HG02759 (cell line): ENCODE data around the gene MACO1.
"Not testable (repeated sequence)": the region's sequence is repeated elsewhere in the genome, so short reads cannot be mapped to it uniquely, and the experiment has no call there.

Experiments used
- ATAC-seq: cut with Tn5 transposase; IDR thresholded peaks from one replicate; pipeline ENCODE4 v1.9.1; 2021; ENCODE audit warnings: mild to moderate bottlenecking, moderate library complexity; ENCODE audit not compliant: unreplicated experiment

Gene MACO1, protein sequence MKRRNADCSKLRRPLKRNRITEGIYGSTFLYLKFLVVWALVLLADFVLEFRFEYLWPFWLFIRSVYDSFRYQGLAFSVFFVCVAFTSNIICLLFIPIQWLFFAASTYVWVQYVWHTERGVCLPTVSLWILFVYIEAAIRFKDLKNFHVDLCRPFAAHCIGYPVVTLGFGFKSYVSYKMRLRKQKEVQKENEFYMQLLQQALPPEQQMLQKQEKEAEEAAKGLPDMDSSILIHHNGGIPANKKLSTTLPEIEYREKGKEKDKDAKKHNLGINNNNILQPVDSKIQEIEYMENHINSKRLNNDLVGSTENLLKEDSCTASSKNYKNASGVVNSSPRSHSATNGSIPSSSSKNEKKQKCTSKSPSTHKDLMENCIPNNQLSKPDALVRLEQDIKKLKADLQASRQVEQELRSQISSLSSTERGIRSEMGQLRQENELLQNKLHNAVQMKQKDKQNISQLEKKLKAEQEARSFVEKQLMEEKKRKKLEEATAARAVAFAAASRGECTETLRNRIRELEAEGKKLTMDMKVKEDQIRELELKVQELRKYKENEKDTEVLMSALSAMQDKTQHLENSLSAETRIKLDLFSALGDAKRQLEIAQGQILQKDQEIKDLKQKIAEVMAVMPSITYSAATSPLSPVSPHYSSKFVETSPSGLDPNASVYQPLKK

DNA sequence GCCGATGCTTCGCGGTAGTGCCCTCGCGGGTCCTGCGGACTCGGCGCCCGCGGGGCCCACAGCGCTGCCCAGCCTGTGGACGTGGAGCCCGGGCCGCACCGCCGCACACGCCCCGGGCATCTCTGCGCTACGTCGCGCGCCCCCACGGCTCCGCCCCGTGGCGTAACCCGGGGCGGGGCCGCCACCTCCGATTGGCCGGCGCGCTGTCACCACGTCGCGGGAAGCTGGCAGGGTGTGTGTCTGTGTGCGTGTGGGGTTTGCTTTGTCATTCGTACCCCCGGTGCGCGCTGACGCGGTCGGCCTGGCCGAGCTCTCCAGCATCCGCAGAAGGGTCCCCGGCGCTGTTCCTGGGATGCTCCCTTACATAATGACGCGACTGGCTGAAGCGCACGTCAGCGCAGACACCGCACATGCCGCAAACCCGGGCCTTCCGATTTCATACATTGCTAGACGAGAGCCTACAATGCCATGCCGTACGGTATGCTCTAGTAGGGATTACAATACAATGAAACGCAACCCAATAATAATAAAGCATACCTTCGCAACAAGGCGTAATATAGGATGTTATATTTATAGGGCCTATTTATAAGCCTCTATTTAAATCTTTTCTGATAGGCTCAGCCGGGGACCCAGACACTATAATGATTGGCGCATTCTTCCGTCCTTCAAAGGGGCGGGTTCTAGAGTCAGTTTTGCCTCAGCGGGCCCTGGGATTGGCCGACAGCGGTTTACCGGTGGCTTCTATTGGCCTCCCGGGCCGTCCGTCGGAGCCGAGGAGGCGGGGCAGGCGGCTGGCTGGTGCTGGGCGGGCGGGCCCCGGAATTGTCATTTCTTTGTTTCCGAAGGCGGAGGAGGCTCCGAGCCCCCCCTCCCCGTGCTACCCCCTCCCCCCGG lies at the start of gene MACO1:
Gene MACO1 (plus strand): TSS at position 825 of the 894 bp plus-strand sequence. CDS start 202 bp downstream, outside the sequence.
- peak; percentile 86 for ATAC-seq

DNA sequence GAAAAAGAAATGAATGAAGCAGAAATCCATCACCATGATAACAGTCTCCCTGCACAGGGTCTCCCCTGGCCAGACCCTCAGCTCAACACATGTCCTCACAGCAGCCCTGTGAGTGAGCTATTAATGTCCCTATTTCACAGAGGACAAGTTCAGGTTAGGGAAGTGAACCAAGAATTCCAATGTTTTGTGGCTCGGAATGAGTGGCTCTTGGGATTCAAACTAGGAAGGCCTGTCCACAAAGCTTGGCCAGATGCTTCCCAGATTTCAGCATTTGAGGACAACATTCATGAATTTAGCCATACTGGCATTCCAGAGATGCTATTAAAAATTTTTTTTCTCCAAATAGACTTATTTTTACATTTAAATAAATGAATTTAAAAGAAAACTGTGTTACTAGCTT lies 48.2 kb upstream of the MACO1 start:
- ATAC-seq = not testable (repeated sequence)

GRCh38 chr1:25383090-25383489 lies 47.6 kb upstream of the MACO1 start:
- not testable (repeated sequence) for ATAC-seq

GRCh38 chr1:25383875-25384274 lies 46.8 kb upstream of the MACO1 start:
- ATAC-seq = not testable (repeated sequence)

DNA sequence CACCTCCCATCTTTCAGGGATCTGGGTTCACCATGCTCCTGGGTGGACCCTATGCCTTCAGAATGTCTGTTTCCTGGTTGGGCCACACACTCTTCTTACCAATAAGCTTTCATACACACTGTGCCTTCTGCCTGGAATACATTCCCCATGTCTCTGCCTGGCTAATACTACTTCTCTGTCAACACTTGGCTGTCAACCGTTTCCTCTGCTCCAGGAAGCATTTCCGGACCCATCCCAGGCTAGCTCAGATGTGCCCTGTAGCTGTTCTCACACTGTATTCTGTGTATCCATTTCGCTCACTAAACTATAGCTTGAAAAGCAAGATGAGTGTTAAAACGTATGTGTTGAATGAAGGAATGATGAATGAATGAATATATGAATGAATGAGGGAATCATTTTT lies 43.6 kb upstream of the MACO1 start:
- not testable (repeated sequence) for ATAC-seq

GRCh38 chr1:25388691-25389090 lies 42.0 kb upstream of the MACO1 start:
- not testable (repeated sequence) for ATAC-seq

GRCh38 chr1:25389721-25390120 lies 41.0 kb upstream of the MACO1 start:
- not testable (repeated sequence) for ATAC-seq

DNA sequence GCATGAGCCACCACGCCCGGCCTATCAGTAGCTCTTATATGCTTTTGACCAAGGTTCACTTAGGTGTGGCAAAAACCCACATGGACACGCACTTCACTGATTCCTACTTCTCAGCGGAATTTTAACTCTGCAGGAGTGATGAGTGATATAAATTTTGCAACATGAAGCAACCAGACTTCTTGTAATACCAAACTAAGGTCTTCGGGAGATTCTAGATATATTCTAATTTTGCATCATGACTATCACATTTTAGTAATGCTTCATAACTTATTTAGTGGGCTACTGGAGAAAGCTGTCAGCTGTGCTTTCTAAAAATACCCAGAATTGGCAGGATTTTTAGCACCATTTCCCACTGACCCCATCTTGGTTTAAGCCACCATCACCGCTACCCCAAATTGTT lies 37.9 kb upstream of the MACO1 start:
- no peak for ATAC-seq

GRCh38 chr1:25397549-25397948 lies 33.1 kb upstream of the MACO1 start:
- ATAC-seq = not testable (repeated sequence)

GRCh38 chr1:25398079-25398478 lies 32.6 kb upstream of the MACO1 start:
- not testable (repeated sequence) for ATAC-seq

- ATAC-seq = not testable (repeated sequence)
These were observed 27.5 kb upstream of the MACO1 start for GRCh38 chr1:25402947-25403803.

DNA sequence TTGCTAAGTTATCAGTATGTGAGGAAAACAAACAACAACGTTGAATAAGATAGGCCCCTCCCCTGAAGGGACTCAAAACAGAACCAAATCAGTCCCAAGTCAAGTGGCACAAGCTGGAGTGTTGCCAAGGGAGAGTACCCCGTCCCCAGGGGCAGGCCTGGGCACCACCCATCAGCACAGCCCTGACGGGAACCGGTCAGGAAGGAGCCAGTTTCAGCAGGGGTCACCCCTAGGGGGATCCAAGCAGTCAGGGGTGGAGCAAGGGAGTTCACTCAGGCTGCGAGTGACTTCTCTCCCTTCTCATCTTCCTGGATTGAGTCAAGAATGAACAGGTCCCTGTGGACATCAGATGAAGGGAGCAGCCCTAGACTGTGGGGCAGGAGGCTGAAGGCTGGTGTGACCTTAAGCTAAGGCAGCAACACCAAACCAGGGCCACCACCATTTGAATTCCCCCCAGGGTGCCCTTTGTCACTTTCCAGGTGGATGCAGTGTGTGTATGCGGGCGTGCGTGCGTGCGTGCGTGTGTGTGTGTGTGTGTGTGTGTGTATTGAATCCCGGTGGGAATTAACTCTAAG lies 24.9 kb upstream of the MACO1 start:
- ATAC-seq = not testable (repeated sequence)

DNA sequence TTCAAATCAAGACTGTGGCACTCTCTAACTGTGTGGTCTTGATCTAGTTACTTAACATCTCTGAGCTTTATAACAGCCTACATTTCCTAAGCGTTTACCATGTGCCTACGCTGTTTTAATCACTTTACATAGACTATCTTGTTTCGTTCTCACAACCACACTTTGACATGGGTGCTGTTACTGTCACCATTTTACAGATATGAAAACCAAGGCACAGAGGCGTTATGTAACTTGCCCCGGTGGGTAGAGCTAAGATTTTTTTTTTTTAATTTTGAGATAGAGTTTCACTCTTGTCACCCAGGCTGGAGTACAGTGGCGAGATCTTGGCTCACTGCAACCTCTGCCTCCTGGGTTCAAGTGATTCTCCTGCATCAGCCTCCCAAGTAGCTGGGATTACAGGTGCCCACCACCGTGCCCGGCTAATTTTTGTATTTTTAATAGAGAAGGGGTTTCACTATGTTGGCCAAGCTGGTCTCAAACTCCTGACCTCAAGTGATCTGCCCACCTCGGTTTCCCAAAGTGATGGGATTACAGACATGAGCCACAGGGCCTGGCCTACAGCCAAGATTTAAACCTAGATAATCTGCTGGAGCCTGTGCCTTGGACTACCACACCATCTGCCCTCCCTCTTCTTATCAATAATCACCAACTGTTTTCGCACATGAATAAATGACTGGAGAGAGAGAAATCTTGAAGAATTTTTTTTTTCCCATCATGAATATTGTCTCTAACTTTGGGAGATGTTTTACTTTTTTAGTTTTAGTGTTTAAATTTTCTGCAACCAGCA lies 20.9 kb upstream of the MACO1 start:
- ATAC-seq = not testable (repeated sequence)

DNA sequence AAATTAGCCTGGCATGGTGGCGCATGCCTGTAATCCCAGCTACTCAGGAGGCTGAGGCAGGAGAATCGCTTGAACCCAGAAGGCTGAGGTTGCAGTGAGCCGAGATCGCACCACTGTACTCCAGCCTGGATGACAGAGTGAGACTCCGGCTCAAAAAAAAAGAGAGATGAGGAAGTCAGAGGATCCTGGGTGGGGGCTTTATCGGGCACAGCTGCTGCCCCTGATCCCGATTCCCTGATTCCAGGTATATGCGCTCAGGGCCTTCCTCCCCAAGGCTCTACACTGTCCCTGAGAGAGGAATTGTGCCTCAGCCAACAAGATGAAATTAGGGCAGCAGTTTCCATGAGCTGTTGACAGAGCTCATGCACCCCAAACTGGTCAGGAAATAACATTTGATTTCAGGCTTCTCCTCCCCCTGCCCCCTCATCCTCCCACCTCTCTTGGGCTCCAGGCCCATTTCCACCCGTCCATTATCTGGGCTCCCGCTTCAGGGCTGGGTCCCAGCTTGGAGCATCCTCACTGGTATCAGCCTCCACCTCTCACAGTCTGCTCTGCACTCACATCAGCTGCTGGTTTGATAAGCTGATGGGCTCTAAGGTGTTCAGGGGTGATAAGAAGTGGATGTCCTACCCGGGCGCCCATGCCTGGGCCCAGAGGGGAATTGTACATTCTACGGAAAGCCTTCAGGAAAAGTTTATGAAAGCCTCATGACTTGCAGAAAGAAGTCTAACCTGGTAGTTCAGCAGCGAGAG lies 17.6 kb upstream of the MACO1 start:
- not testable (repeated sequence) for ATAC-seq

DNA sequence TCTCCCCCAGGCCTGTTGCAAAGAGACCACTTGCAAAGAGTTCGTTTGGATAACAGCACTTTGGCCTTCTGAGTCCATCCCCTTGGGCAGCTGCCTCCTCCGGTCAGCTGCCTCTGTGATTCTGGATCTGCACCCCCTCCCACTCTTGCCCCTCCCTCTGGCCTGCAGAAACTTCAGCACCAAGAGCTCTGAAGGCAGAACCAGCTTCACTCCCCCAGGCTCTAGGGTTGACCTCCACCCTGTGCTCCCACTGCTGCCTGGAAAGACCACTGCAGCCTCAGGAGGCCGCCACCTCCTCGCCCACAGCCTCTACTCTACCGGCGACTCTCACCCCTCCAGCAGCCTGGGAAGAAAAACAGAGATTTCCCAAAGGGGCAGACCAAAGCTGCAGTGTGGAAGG lies 16.5 kb upstream of the MACO1 start:
- ATAC-seq = not testable (repeated sequence)

DNA sequence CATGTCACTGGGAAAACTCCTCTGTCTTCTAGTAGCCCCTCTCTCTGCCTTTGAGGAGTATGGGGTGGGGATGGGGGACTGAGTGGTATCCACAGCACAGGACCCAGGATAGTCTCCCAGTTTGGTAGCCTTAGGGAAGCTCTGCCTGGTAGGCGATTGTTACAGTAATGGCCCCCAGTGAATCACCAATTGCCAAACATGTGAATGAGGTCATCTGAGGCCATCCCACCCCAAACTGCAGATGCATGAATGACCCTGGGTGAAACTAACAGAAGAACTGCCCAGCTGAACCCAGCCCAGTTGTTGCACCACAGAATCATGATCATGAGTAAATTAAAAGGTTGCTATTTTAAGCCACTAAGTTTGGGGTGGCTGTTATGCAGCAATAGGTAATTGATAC lies 16.1 kb upstream of the MACO1 start:
- ATAC-seq = not testable (repeated sequence)

DNA sequence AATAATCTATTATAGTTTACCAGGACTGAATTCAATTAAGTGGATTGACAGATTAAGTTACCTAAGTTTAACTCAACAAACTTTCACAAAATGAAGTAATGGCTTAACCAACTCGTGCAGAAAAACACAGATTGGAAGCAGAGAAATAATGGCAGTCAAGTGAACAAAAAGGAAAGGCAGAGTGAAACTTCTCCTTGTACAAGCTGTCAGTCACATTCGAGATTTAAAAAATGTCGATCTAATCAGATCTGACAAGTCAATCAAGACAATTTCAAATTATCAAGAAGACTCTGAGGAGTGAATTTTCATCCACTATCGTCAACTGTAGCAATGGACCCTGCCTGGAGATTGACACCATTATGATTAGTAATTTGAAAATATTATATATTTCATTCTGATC lies 13.4 kb upstream of the MACO1 start:
- not testable (repeated sequence) for ATAC-seq

- not testable (repeated sequence) for ATAC-seq
These were observed 11.4 kb upstream of the MACO1 start for GRCh38 chr1:25419339-25419738.
